Activated CD4-positive, alpha-beta T cell treated with anti-CD3 and anti-CD28 coated beads, Interleukin-2, amount 10 ng/mL, durations not matched to agents 24 days and 14 days (primary cell): ENCODE measurements around the gene CHD2. TPM values are rescaled to one million over a fixed set of nuclear protein-coding genes. Genes with fewer than 3 reads are reported as not detected.
A peak's percentile ranks its signal among the peaks of the same experiment; 100 is the strongest.
"Not testable (repeated sequence)": the region's sequence is repeated elsewhere in the genome, so short reads cannot be mapped to it uniquely, and the experiment has no call there.

Source experiments
- DNase-seq: peaks from one replicate; pipeline ENCODE4 v3.0.0; 2022
- H3K27ac Mint-ChIP-seq: one replicate; pipeline ENCODE4 v1.8.0; 2022; ENCODE audit warnings: mild to moderate bottlenecking, mixed read lengths
- H3K27me3 Mint-ChIP-seq: one replicate; pipeline ENCODE4 v1.8.0; 2022; ENCODE audit warnings: mixed read lengths
- H3K36me3 Mint-ChIP-seq: one replicate; pipeline ENCODE4 v1.8.0; 2022; ENCODE audit warnings: low read depth, mild to moderate bottlenecking, mixed read lengths
- H3K4me1 Mint-ChIP-seq: one replicate; pipeline ENCODE4 v1.8.0; 2021; ENCODE audit warnings: mixed read lengths
- H3K4me3 Mint-ChIP-seq: one replicate; pipeline ENCODE4 v1.8.0; 2022; ENCODE audit warnings: mild to moderate bottlenecking, moderate library complexity, mixed read lengths
- H3K9me3 Mint-ChIP-seq: one replicate; pipeline ENCODE4 v1.8.0; 2021; ENCODE audit warnings: mixed read lengths
- intact Hi-C: fragments of 100-400 bp; cut with micrococcal nuclease; formaldehyde crosslinking; loops from one replicate; pipeline ENCODE4 v1.15.1; 2023
- total RNA-seq: library from RNA; stranded (reverse); gene quantifications from 2 replicates; pipeline ENCODE4 v1.2.3, GENCODE V29; 2022

The CHD2 gene
- total RNA-seq, 1 donor from 2014 or later = 111 TPM

DNA sequence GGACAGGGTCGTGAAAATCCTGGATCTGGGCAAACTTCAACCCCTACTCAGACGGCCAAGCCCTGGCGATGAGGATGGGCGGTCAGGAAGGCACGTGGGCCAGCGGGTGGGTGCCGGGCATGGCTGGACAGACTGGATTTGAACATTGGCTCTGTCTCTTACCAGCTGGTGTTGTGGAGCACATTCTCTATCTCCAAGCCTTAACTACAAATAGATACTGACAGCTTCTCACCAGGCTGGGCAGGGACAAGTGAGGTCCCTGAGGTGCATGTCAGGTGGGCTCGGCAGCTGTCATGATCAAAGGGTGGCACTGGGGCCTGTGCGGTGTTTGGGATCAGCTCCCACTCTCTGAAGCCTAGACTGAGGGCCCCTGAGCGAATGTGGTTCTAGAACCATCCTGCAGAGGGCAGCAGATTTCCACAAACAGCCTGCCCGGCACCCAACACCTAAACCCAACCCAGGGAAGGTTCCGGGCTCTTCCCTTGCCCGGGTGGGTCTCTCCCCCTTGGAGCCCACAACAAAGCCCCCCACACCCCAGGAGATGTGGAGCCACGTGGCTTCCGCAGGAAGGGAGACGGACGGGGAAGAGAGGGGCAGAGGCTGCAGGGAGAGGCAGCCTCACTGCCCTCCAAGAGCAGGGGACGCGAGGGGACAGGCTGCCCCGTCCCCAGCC, 130.4 kb downstream of the CHD2 start:
- Mint-ChIP-seq H3K9me3 (no peaks in the 10 kb centered on the region), H3K36me3 (peaks cover 21% of the 10 kb centered on the region), H3K4me3 (no peak overlapping the region), H3K27ac (peak overlapping the region; percentile 29), H3K4me1 (peaks cover 18% of the 10 kb centered on the region), H3K27me3 (no peaks in the 10 kb centered on the region)
- intact Hi-C loops = loop anchor here (1.0 kb wide), 1 partner anchor 1090 kb away; no protein-coding TSS in a partner anchor
- peak; percentile 90 for DNase-seq

DNA sequence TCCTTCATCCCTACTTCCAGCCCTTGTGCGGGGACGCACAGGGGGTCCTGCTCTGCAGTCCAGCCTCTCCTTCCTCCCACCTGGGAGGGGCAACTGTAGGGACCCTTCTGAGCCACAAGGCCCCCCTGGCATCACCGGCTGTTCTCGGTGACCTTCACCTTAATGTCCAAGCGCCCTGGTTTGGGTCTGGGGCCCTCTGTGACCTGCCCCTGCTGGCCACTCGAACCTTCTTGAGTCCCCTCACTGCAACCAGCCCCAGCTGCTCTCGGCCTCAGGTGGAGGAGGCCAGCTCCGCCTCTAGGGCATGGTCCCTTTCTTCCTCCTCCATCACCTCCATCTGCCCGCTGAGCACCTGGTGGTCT, 131.0 kb downstream of the CHD2 start:
- intact Hi-C loops = no loop called here
- Mint-ChIP-seq H3K27me3 (no peaks in the 10 kb centered on the region), H3K9me3 (no peaks in the 10 kb centered on the region), H3K4me1 (peaks cover 18% of the 10 kb centered on the region), H3K4me3 (no peak overlapping the region), H3K36me3 (peaks cover 17% of the 10 kb centered on the region), H3K27ac (no peak overlapping the region)
- no peak for DNase-seq

DNA sequence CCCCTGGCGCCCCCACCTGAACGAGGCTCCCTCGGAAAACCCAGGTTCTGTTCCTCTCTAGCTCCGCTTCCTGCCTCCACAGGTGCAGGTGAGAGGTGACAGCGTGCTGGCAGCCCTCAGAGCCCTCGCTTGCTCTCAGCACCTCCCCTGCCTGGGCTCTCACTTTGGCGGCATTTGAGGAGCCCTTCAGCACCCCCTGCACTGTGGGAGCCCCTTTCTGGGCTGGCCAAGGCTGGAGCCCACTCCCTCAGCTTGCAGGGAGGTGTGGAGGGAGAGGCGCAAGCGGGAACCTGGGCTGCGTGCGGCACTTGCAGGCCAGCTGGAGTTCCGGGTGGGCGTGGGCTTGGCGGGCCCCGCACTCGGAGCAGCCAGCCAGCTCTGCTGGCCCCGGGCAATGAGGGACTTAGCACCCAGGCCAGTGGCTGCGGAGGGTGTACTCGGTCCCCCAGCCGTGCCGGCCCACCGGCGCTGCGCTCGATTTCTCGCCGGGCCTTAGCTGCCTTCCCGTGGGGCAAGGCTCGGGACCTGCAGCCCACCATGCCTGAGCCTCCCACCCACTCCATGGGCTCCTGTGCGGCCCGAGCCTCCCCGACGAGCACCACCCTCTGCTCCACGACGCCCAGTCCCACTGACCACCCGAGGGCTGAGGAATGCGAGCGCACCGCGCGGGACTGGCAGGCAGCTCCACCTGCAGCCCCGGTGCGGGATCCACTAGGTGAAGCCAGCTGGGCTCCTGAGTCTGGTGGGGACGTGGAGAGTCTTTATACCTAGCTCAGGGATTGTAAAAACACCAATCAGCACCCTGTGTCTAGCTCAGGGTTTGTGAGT, 131.6 kb downstream of the CHD2 start:
- intact Hi-C loops, H3K27ac Mint-ChIP-seq, DNase-seq, H3K9me3 Mint-ChIP-seq, H3K27me3 Mint-ChIP-seq, H3K4me3 Mint-ChIP-seq: not testable (repeated sequence)
- peaks cover 11% of the 10 kb centered on the region for H3K36me3 Mint-ChIP-seq
- peaks cover 19% of the 10 kb centered on the region for H3K4me1 Mint-ChIP-seq

DNA sequence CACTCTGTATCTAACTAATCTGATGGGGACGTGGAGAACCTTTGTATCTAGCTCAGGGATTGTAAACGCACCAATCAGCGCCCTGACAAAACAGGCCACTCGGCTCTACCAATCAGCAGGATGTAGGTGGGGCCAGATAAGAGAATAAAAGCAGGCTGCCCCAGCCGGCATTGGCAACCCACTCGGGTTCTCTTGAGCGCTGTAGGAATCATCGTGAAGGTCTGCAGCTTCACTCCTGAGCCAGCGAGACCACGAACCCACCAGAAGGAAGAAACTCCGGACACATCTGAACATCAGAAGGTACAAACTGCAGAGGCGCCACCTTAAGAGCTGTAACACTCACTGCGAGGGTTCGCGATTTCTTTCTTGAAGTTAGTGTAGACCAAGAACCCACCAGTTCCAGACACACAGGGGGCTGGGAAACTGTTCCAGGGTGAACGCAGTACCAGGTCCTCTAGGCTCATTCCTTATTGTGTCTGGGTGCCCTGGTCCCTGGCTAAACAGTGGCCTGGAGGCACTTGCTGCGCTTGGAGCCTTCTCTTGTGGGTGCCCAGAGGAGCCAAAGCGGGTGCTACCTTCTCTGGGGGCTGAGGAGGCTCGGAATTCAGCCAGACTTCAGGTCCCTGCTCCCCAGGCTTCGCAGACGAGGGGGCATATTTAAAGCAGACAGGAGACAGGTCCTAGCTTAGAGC, 132.5 kb downstream of the CHD2 start:
- H3K4me3 Mint-ChIP-seq, H3K27ac Mint-ChIP-seq, H3K27me3 Mint-ChIP-seq, intact Hi-C loops, H3K36me3 Mint-ChIP-seq, DNase-seq, H3K9me3 Mint-ChIP-seq: not testable (repeated sequence)
- peaks cover 19% of the 10 kb centered on the region for H3K4me1 Mint-ChIP-seq

DNA sequence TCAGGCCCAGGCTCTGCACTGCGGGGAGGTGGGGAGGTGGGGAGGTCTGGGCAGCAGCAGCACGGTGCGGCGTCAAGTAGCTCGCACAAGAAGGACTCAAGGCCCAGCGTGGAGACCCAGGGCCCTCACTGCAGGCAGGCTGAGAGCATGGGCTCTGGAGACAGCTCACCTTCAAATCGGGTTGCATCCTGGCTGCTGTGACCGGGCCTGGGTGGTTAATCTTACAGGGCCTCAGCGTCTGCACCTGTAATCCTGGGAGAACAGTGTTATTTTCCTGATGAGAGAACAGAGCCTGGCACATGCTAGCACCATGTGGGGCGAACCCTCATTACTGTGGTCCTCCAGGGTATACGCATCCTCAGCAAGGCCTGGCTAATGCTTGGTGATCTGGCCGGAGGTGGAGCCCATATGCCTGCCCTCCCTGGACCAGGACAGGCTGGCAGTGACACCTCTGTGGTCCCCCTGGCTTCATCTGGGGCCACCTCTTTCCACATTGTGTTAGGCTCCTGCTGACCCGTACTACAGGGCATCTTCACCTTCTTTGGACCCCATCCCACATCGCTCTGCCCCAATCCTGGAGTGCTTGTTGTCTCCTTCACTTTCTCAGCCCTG, 133.4 kb downstream of the CHD2 start:
- intact Hi-C loops = no loop called here
- H3K4me3 Mint-ChIP-seq = no peak overlapping the region
- no peak overlapping the region for H3K27ac Mint-ChIP-seq
- H3K4me1 Mint-ChIP-seq = peaks cover 16% of the 10 kb centered on the region
- no peaks in the 10 kb centered on the region for H3K36me3 Mint-ChIP-seq
- H3K27me3 Mint-ChIP-seq = no peaks in the 10 kb centered on the region
- no peaks in the 10 kb centered on the region for H3K9me3 Mint-ChIP-seq
- no peak for DNase-seq

DNA sequence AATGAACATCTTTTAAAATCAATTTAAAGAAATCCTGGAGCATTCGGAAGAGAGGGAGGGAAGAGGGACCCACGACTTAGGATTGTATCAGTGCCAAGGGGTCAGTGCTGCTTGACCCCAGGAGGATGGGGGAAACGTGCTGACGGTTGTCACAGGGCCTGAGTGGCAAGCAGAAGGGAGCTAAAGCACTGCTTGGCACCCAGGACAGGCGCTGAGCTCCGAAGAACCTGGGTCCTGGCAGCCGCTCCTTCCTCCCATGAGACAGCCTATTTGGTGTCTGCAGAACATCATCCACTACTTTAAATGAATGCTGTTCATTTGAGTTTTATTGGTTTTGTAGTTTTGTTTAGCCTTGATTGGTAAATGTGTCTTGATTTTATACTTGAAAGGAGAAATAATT, 134.4 kb downstream of the CHD2 start:
- intact Hi-C loops = no loop called here
- H3K4me1 Mint-ChIP-seq = peaks cover 13% of the 10 kb centered on the region
- H3K27ac Mint-ChIP-seq = no peak overlapping the region
- no peaks in the 10 kb centered on the region for H3K27me3 Mint-ChIP-seq
- no peaks in the 10 kb centered on the region for H3K36me3 Mint-ChIP-seq
- DNase-seq = no peak
- no peaks in the 10 kb centered on the region for H3K9me3 Mint-ChIP-seq
- H3K4me3 Mint-ChIP-seq = no peak overlapping the region

DNA sequence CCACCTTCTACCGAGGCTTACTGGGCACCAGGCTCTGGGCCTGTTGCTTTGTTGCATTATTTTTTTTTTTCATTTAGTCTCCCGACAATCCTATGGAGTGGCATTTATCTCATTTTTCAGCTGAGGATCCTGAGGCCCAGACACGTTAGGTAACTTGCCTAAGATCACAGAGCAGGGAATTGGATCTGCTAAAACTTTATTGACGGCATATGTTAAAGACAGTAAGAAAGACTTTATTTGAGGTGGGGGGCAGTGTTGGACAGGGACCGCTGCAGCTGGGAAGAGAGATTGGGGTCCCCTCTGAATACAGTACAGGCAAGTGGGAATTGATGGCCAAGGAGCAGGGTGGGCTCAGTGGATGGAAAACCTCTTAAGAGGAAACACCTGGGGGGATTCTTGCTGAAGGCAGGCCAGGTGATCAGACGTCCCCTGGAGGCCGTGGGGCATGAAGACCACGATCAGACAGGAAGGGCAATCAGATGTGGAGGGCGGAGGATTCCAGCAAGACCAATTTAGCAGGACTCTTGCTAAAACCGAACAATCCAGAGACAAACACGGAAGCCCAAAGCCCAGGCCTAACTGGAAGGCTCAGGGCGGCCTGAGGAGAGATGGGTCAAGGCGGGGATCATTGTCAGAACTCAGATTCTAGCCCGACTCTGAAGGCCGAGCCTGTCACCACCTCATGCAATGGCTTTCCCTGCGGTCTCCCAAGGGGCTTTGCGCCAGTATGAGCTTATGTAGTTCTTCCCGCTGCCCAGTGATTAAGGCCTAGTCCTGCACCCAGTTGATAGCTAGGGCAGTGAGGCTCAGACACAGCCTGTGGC, 135.2 kb downstream of the CHD2 start:
- no peak overlapping the region for H3K4me3 Mint-ChIP-seq
- H3K27me3 Mint-ChIP-seq = peaks cover under 1% of the 10 kb centered on the region
- intact Hi-C loops = no loop called here
- no peak overlapping the region for H3K27ac Mint-ChIP-seq
- no peak for DNase-seq
- peaks cover 9% of the 10 kb centered on the region for H3K4me1 Mint-ChIP-seq
- H3K9me3 Mint-ChIP-seq = no peaks in the 10 kb centered on the region
- H3K36me3 Mint-ChIP-seq = no peaks in the 10 kb centered on the region

DNA sequence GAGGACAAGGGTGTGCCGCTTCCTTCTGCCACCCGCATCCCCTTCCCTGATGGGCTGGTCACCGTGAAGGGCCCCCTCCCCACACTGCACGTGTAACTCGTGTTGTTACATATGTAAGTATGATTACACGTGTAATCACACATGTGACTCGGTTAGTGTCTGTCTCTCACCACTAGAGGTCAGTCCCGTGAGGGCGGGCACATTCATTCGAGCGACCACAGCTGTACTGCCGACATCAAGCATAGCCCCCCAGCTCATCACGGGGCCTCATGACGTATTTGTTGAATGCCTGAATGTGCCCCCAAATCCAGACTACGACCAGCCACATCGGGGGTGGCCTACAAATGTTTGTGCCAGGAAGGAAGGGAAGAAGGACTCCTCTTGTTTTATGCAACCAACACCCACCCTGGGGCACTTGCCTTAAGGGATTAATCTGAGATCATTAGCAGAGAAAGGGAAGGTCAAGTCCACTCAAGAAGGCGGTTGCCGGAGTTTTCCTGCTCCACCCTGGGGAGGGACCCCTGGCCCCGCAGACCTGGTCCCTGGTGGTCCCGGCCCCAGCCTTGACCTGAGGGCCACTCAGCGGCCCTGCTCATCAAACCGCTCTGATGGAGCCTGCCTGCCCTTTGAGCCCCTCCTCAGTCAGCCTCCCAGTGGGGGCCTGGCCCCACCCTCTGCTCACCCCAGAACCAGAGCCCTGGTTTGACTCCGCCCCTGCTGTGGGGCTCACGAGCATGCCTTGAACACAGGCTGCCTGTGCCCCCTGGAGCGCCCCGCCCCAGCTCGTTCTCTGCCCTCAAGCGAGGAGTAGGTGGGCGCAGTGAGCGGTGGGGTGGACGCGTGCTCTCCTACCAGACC, 136.1 kb downstream of the CHD2 start:
- peaks cover 3% of the 10 kb centered on the region for H3K27me3 Mint-ChIP-seq
- DNase-seq = peak; percentile 81
- intact Hi-C loops = no loop called here
- H3K4me3 Mint-ChIP-seq = peak overlapping the region; percentile 60
- peaks cover 5% of the 10 kb centered on the region for H3K4me1 Mint-ChIP-seq
- H3K36me3 Mint-ChIP-seq = no peaks in the 10 kb centered on the region
- H3K9me3 Mint-ChIP-seq = no peaks in the 10 kb centered on the region
- no peak overlapping the region for H3K27ac Mint-ChIP-seq

DNA sequence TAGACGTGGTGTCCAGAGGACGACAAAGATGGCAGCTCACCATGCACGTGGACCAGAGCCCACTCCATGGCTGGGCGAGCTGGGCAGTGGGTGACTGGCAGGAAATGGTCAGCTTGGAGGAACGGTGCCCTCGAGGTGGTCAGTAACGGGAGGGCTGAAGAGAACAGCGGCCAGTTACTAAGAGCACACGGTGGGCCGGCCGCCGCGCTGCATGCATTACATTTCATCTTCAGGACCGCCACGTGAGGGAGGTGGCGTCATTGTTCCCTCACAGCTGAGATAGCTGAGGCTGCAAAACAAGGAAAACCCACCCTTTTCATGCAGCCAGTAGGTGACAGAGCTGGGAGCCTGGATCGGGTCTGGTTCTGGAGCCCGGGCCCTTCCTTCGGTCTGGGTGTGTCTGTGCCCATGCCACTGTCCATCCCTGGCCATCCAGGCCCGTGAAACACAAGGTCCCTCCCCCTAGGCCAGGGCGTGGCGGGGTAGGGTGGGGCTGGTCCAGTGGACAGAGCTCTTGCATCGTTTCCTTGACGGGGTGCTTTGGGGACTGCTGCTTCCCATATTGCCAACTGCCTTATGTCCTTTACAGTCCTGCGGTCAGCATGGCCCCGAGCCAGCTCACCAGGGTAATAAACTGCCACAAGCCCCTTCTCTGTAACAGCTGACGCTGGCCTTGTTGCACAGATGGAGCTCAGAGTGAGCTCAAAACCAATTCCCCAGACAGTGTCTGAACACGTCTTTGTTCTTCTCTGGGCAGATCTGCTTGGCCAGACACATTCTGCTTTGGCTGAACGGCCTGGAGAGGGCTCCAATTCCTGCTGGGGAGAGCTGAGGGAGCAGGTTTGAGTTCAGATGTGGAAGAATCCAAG, 137.1 kb downstream of the CHD2 start:
- Mint-ChIP-seq H3K27me3 (peaks cover 3% of the 10 kb centered on the region), H3K36me3 (no peaks in the 10 kb centered on the region), H3K4me1 (peaks cover 5% of the 10 kb centered on the region), H3K27ac (no peak overlapping the region), H3K9me3 (no peaks in the 10 kb centered on the region), H3K4me3 (no peak overlapping the region)
- DNase-seq = no peak
- intact Hi-C loops = no loop called here

DNA sequence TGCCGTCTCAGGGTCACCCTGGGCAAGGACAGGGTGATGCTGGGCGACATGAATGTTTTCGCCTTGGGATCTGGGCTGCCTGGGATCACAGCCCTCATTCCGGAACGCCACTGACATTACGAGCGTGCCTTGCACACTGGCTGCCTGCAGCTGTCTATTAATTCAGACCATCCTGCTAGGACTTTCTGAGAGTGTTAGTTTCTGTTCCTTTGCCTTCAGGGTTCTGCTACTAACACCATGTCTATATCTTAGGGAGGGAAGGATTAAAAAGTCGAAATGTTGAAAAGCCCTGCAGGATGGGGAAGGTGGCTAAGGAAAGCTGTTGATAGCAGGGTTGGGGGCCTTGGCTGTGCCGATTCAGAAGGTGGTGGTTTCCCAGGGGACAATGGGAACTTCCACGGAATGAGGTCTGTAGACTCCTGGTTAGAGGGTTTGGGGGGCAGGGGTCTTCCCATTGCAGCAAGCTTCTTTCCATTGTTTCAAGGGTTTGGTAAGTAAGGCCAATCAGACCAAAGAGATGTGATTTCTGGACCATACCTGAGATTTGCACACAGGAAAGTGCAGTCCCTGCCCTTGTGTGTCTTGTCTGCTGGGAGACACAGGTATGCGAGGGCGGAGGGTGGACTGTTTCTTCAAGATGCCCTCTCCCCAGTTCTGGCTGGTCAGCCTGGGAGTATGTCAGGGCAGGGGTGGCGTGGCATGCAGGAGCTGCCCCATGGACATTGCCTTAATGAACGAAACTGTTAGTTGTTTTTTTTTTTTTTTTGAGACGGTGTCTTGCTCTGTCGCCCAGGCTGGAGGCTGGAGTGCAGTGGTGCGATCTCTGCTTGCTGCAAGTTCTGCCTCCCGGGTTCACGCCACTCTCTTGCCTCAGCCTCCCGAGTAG, 137.9 kb downstream of the CHD2 start:
- H3K36me3 Mint-ChIP-seq = no peaks in the 10 kb centered on the region
- peaks cover 3% of the 10 kb centered on the region for H3K27me3 Mint-ChIP-seq
- H3K4me3 Mint-ChIP-seq = no peak overlapping the region
- intact Hi-C loops = no loop called here
- peaks cover 5% of the 10 kb centered on the region for H3K4me1 Mint-ChIP-seq
- H3K9me3 Mint-ChIP-seq = no peaks in the 10 kb centered on the region
- no peak for DNase-seq
- no peak overlapping the region for H3K27ac Mint-ChIP-seq

DNA sequence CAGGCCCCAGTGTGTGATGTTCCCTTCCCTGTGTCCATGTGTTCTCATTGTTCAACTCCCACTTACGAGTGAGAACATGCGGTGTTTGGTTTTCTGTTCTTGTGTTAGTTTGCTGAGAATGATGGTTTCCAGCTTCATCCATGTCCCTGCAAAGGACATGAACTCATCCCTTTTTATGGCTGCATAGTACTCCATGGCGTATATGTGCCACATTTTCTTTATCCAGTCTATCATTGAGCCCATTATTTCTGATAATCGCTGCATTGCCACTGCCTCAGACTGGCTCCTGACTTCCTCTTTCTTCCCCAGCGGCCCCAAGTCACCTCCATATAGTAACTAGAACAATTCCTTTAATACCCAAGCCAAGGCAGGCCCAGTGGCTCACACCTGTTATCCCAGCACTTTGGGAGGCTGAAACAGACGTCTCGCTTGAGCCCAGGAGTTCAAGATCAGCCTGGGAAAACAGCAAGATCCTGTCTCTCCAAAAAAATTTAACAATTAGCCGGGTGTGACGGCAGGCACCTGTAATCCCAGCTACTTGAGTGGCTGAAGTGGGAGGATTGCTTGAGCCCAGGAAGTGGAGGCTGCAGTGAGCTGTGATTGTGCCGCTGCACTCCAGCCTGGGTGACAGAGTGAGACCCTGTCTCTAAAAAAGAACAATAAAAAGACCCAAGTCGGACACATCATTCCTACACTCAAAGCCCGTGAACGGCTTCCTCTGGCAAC, 139.6 kb downstream of the CHD2 start:
- DNase-seq, H3K36me3 Mint-ChIP-seq, H3K27ac Mint-ChIP-seq, H3K4me1 Mint-ChIP-seq, H3K4me3 Mint-ChIP-seq, H3K27me3 Mint-ChIP-seq, H3K9me3 Mint-ChIP-seq, intact Hi-C loops: not testable (repeated sequence)
